K562 (cell line): ENCODE measurements around the gene KIFAP3. TPM values are rescaled to one million over a fixed set of nuclear protein-coding genes. Genes with fewer than 3 reads are reported as not detected.

Experiments
- ATAC-seq: fragments of 200-7000 bp; cut with Tn5 transposase; 3 replicates; pipeline ENCODE4 v1.9.1; 2020; ENCODE audit warnings: moderate library complexity
- BruUV-seq: library from RNA; stranded (reverse); fragments of 400-500 nt; replicated peaks from 2 replicates; lab custom pipeline; 2021; lab: Mats Ljungman, UMichigan
- CTCF ChIA-PET: fragments of 300-600 bp; formaldehyde crosslinking; extraction: SDS; loops from one replicate; lab custom pipeline; 2021; ENCODE audit warnings: low intra/inter-chr PET ratio; lab: Yijun Ruan, JAX
- POLR2A ChIA-PET: fragments of 300-600, 350-650 bp; sonication (Branson Sonifier 250); formaldehyde crosslinking; extraction: SDS; loops from one replicate; lab custom pipeline; 2021; ENCODE audit warnings: antibody characterized with exemption, inconsistent platforms; lab: Yijun Ruan, JAX
- DNase-seq, 4 experiments: peaks; one replicate each; pipeline versions ENCODE4 v3.0.0 to v3.0.0-alpha.2; 2011 to 2018; ENCODE audit warnings: low spot score in 3 of 4, mixed read lengths in 3 of 4; ENCODE audit errors: extremely low read depth in 1 of 4
- FAIRE-seq: peaks from 2 replicates; lab custom pipeline; 2011; peaks lifted over from hg19 to GRCh38; lab: Jason Lieb, UNC
- H2AFZ ChIP-seq: 2 replicates; pipeline ENCODE4 v1.6.0; 2011; ENCODE audit warnings: low read depth, low read length, control low read depth, inconsistent platforms
- H3K27ac ChIP-seq: fragments of 200-600 bp; 3 replicates; pipeline ENCODE4 v1.8.0; 2011; ENCODE audit warnings: low read depth, mild to moderate bottlenecking, control low read depth, inconsistent platforms, low read length, moderate library complexity, mixed read lengths; ENCODE audit errors: extremely low read depth
- H3K27me3 ChIP-seq, 2 experiments: fragments of 300-600 bp in 1 of 2; 2 replicates in 1 of 2; 3 replicates in 1 of 2; pipeline versions ENCODE4 v1.6.0 to v1.8.0; 2011; ENCODE audit warnings: inconsistent platforms in 2 of 2, low read length in 2 of 2, mild to moderate bottlenecking in 1 of 2, mixed read lengths in 1 of 2, moderate library complexity in 1 of 2; ENCODE audit not compliant: control insufficient read depth in 2 of 2, insufficient read depth in 2 of 2
- H3K36me3 ChIP-seq: fragments of 300-600 bp; 3 replicates; pipeline ENCODE4 v1.8.0; 2011; ENCODE audit warnings: mild to moderate bottlenecking, low read length, inconsistent platforms; ENCODE audit not compliant: control insufficient read depth, insufficient read depth
- H3K4me1 ChIP-seq, 2 experiments: fragments of 200-600 bp in 1 of 2; replicated peaks in 1 of 2; 2 replicates in 1 of 2; 3 replicates in 1 of 2; pipeline versions ENCODE4 v1.5.1 to v1.8.0; 2011; ENCODE audit warnings: inconsistent platforms in 2 of 2, low read length in 2 of 2, mild to moderate bottlenecking in 1 of 2, mixed read lengths in 1 of 2, moderate library complexity in 1 of 2; ENCODE audit not compliant: control insufficient read depth in 2 of 2, insufficient read depth in 2 of 2
- H3K4me2 ChIP-seq: 2 replicates; pipeline ENCODE4 v1.6.1; 2011; ENCODE audit warnings: low read length, control low read depth, inconsistent platforms, mixed read lengths; ENCODE audit not compliant: insufficient read depth
- H3K4me3 ChIP-seq: fragments of 200-600 bp; sonication (generic), shearing (Covaris generic); 2 replicates; pipeline ENCODE4 v1.5.1; 2016; ENCODE audit warnings: control low read depth, inconsistent platforms
- H3K79me2 ChIP-seq: fragments of 200-600 bp; 3 replicates; pipeline ENCODE4 v1.8.0; 2011; ENCODE audit warnings: low read length, inconsistent platforms; ENCODE audit not compliant: control insufficient read depth, insufficient read depth
- H3K9ac ChIP-seq, 2 experiments: 2 replicates each; pipeline versions ENCODE4 v1.6.0 to v1.6.1; 2011; ENCODE audit warnings: low read depth in 2 of 2, low read length in 2 of 2, control low read depth in 1 of 2, inconsistent platforms in 1 of 2, mild to moderate bottlenecking in 1 of 2, mixed read lengths in 1 of 2; ENCODE audit not compliant: insufficient read depth in 1 of 2
- H3K9me1 ChIP-seq: one replicate; pipeline ENCODE4 v1.6.0; 2011; ENCODE audit warnings: inconsistent platforms, mild to moderate bottlenecking, low read length, moderate library complexity; ENCODE audit not compliant: control insufficient read depth, insufficient read depth
- H3K9me3 ChIP-seq: replicated peaks from 2 replicates; pipeline ENCODE4 v1.5.1; 2011; ENCODE audit warnings: low read depth, low read length, inconsistent platforms; ENCODE audit not compliant: control insufficient read depth, insufficient read depth
- H4K20me1 ChIP-seq: replicated peaks from 2 replicates; pipeline ENCODE4 v1.6.1; 2011; ENCODE audit warnings: low read length, inconsistent platforms, mixed read lengths; ENCODE audit not compliant: control insufficient read depth, insufficient read depth
- C11orf30 ChIP-seq: fragments of 450-650 bp; IDR thresholded peaks from 2 replicates; pipeline ENCODE4 v1.6.1; 2016; ENCODE audit warnings: low read depth, mild to moderate bottlenecking
- CBX8 ChIP-seq: fragments of 200-600 bp; sonication (generic); IDR thresholded peaks from 2 replicates; pipeline ENCODE4 v1.6.1; 2012; ENCODE audit warnings: borderline replicate concordance, mixed run types, low read depth, mild to moderate bottlenecking, moderate library complexity, mixed read lengths, low read length, control low read depth, inconsistent platforms; ENCODE audit not compliant: poor library complexity, severe bottlenecking; ENCODE audit errors: extremely low read depth
- EZH2 ChIP-seq: IDR thresholded peaks from 2 replicates; pipeline ENCODE4 v1.6.1; 2012; ENCODE audit warnings: low read depth, mild to moderate bottlenecking, inconsistent platforms, low read length, borderline replicate concordance
- FOXA3 ChIP-seq, 2 experiments: fragments of 450-650 bp in 1 of 2; sonication (generic) in 1 of 2; formaldehyde crosslinking; IDR thresholded peaks in 1 of 2; conservative IDR thresholded peaks in 1 of 2; 2 replicates each; pipeline versions ENCODE4 v1.4.0 to v1.8.0; 2020 to 2022; ENCODE audit warnings: mild to moderate bottlenecking in 2 of 2, missing genetic modification reagents in 1 of 2
- MAFG ChIP-seq: fragments of 450-650 bp; conservative IDR thresholded peaks from 2 replicates; pipeline ENCODE4 v1.6.1; 2016; ENCODE audit warnings: missing genetic modification characterization, missing compliant biosample characterization
- MTF1 ChIP-seq: fragments of 250-450 bp; sonication (Bioruptor Pico); IDR thresholded peaks from 2 replicates; pipeline ENCODE4 v1.9.0; 2021; ENCODE audit warnings: moderate library complexity, mild to moderate bottlenecking, inconsistent platforms, borderline replicate concordance
- POLR2G ChIP-seq: fragments of 200-400 bp; formaldehyde crosslinking; IDR thresholded peaks from 2 replicates; pipeline ENCODE4 v1.6.1; 2017; ENCODE audit warnings: low read depth, mild to moderate bottlenecking, antibody characterized with exemption, low read length, moderate library complexity
- POU5F1 ChIP-seq: fragments of 150-350 bp; IDR thresholded peaks from 2 replicates; pipeline ENCODE4 v1.6.1; 2014; ENCODE audit warnings: borderline replicate concordance, low read length, low read depth, mild to moderate bottlenecking; ENCODE audit not compliant: partially characterized antibody
- WGBS: fragments of 100-300 bp; shearing (Covaris generic); methylation state at CpG from one replicate; pipeline ENCODE4 v1.1.6; 2016; ENCODE audit warnings: low coverage, mixed read lengths; ENCODE audit not compliant: insufficient coverage; ENCODE audit errors: missing lambda C conversion rate; 5-methylcytosine and 5-hydroxymethylcytosine counted together
- in situ Hi-C: fragments of 300-500 bp; cut with MboI; formaldehyde crosslinking; loops from 4 replicates; pipeline ENCODE4 v1.15.0; 2018; ENCODE audit warnings: inconsistent platforms, mixed read lengths
- intact Hi-C: fragments of 100-400 bp; cut with micrococcal nuclease; formaldehyde crosslinking; loops from 2 replicates; pipeline ENCODE4 v1.14.2; 2022
- polyA plus RNA-seq, 8 experiments: library from polyadenylated mRNA; depleted of rRNA in 4 of 8; stranded (reverse) in 5 of 8; unstranded in 3 of 8; fragments of >200 nt; fragmentation: Nextera tagmentation in 2 of 8; fragmentation: Illumina TruSeq in 1 of 8; extraction: Ambion mirVana in 2 of 8; extraction: Trizol in 1 of 8; gene quantifications; 2 replicates each; pipeline versions ENCODE4 v1.2.1 to v1.2.3, GENCODE V29; 2011 to 2014; ENCODE audit warnings: inconsistent platforms in 1 of 8, missing spikeins in 1 of 8
- total RNA-seq, 7 experiments: library from RNA; depleted of rRNA in 6 of 7; stranded (reverse); fragments of >200 nt in 6 of 7; fragmentation: Illumina TruSeq in 2 of 7; extraction: Trizol in 2 of 7; gene quantifications; 2 replicates each; pipeline versions ENCODE4 v1.2.1 to v1.2.3, GENCODE V29; 2011 to 2021; ENCODE audit warnings: low replicate concordance in 1 of 7
- TF ChIP-seq, protein P1 (sequence below), 3 experiments: fragments of 200-800 bp in 1 of 3; sonication (Bioruptor generic) in 1 of 3; sonication (generic) in 1 of 3; formaldehyde crosslinking in 1 of 3; IDR thresholded peaks; 2 replicates each; pipeline versions ENCODE4 v1.6.1 to v1.8.0; 2016 to 2022; ENCODE audit warnings: mild to moderate bottlenecking in 2 of 3, missing compliant biosample characterization in 2 of 3, missing genetic modification characterization in 2 of 3, missing genetic modification reagents in 1 of 3
- TF ChIP-seq, protein P2 (sequence below): fragments of 250-450 bp; sonication (Bioruptor Pico); IDR thresholded peaks from 2 replicates; pipeline ENCODE4 v1.4.0; 2020

KIFAP3 gene
- total and polyA plus RNA-seq, 9 of the 15 experiments (the other 6 are each of a cell fraction or from before 2014, with no cell fraction given) = 8.8 to 17.5 (median 11.8) TPM

DNA sequence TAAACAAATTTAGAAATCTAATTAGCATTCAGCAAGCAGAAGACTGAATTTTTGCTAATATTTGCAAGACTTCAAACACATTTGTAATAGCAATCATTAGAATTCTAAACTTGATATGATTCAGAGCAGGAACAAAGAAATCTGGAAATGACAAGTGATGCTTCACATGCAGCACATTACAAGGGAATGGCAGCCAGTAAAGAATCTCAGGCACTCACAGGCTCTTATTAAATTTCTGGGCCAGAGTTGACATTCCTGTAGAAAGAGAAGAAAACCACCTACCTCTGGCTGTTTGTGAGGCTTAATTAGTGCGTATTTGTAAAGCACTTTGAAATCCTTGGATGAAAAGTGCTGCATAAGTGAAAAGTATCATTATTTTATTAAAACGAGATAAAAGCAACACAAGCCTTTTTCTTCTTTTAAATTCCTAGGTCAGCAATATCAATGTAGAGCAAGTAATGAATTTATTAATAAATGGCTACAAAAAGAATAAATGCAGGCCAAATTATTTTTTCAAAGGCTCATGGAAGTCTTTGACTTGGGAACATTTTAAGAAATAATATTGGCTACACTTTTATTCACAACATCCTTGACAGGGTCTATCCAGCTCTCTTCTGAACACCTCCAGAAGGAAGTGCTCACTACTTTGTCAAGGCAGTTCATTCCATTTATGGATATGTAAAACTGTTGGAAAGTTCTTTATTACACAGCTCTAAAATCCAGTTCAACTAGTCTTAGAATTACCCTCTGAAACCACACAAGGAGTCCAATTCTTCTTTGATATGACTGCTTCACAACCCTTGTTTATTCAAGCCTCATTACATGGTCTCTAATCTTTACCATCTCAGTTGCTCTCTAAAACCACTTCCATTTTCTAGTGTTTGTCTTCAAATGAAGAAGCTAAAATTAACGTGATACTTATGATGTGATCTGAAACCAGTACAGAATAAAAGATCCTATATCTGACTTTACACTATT, 148.7 kb downstream of the KIFAP3 start:
- in situ Hi-C loops = no loop called here
- Histone ChIP-seq H3K36me3 (no peaks in the 10 kb centered on the region), H3K4me2 (no peak overlapping the region), H3K9me1 (no peaks in the 10 kb centered on the region), H3K9ac (no peak overlapping the region), H3K27me3 (no peaks in the 10 kb centered on the region), H4K20me1 (no peaks in the 10 kb centered on the region), H3K4me3 (no peak overlapping the region), H3K27ac (no peak overlapping the region), H2AFZ (no peak overlapping the region), H3K79me2 (no peaks in the 10 kb centered on the region), H3K9me3 (no peaks in the 10 kb centered on the region), H3K4me1 (no peaks in the 10 kb centered on the region)
- intact Hi-C loops = loop anchor here (5.0 to 10.0 kb wide), 3 partner anchors 371 to 1302 kb away; no protein-coding TSS in a partner anchor
- DNase-seq = no peak
- ChIA-PET POLR2A (no interaction called here), CTCF (no interaction called here)
- no TSS peak for BruUV-seq
- no peak for FAIRE-seq
- no peak for ATAC-seq
- 2% methylated on average over 3 of the region's 3 CpGs for WGBS
- TF ChIP-seq FOXA3 (CRISPR knock-in tag; conservative IDR thresholded peaks at IDR 0.05 in 1 of 2, IDR thresholded peaks at IDR 0.05 in 1 of 2) (peak in 1 of 2 experiments; percentile 88; a peak in 2 of 4 replicates), POLR2G (no peak), MTF1 (CRISPR knock-in tag) (no peak), CBX8 (no peak), EZH2 (no peak), POU5F1 (no peak), C11orf30 (peak; percentile 53; the same call in 1 of the 2 replicates), MAFG (0 out of 2 replicates have a peak, but pooled peaks have one; percentile 22)
- TF ChIP-seq, protein P1, sequence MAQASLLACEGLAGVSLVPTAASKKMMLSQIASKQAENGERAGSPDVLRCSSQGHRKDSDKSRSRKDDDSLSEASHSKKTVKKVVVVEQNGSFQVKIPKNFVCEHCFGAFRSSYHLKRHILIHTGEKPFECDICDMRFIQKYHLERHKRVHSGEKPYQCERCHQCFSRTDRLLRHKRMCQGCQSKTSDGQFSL (CRISPR knock-in tag; IDR thresholded peaks at IDR 0.05) = no peak
- TF ChIP-seq, protein P1 (tag; IDR thresholded peaks at IDR 0.05) = no peak
- TF ChIP-seq, protein P2, sequence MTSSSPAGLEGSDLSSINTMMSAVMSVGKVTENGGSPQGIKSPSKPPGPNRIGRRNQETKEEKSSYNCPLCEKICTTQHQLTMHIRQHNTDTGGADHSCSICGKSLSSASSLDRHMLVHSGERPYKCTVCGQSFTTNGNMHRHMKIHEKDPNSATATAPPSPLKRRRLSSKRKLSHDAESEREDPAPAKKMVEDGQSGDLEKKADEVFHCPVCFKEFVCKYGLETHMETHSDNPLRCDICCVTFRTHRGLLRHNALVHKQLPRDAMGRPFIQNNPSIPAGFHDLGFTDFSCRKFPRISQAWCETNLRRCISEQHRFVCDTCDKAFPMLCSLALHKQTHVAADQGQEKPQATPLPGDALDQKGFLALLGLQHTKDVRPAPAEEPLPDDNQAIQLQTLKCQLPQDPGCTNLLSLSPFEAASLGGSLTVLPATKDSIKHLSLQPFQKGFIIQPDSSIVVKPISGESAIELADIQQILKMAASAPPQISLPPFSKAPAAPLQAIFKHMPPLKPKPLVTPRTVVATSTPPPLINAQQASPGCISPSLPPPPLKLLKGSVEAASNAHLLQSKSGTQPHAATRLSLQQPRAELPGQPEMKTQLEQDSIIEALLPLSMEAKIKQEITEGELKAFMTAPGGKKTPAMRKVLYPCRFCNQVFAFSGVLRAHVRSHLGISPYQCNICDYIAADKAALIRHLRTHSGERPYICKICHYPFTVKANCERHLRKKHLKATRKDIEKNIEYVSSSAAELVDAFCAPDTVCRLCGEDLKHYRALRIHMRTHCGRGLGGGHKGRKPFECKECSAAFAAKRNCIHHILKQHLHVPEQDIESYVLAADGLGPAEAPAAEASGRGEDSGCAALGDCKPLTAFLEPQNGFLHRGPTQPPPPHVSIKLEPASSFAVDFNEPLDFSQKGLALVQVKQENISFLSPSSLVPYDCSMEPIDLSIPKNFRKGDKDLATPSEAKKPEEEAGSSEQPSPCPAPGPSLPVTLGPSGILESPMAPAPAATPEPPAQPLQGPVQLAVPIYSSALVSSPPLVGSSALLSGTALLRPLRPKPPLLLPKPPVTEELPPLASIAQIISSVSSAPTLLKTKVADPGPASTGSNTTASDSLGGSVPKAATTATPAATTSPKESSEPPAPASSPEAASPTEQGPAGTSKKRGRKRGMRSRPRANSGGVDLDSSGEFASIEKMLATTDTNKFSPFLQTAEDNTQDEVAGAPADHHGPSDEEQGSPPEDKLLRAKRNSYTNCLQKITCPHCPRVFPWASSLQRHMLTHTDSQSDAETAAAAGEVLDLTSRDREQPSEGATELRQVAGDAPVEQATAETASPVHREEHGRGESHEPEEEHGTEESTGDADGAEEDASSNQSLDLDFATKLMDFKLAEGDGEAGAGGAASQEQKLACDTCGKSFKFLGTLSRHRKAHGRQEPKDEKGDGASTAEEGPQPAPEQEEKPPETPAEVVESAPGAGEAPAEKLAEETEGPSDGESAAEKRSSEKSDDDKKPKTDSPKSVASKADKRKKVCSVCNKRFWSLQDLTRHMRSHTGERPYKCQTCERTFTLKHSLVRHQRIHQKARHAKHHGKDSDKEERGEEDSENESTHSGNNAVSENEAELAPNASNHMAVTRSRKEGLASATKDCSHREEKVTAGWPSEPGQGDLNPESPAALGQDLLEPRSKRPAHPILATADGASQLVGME (CRISPR knock-in tag) = no peak
